ENCODE measurements around the gene RAD23A. TPM values are rescaled to one million over a fixed set of nuclear protein-coding genes. Genes with fewer than 3 reads are reported as not detected.

RAD23A gene
- total and polyA plus RNA-seq, 9 of the 15 experiments (the other 6 are each of a cell fraction or from before 2014, with no cell fraction given) = 9.5 to 181 (median 101) TPM

DNA sequence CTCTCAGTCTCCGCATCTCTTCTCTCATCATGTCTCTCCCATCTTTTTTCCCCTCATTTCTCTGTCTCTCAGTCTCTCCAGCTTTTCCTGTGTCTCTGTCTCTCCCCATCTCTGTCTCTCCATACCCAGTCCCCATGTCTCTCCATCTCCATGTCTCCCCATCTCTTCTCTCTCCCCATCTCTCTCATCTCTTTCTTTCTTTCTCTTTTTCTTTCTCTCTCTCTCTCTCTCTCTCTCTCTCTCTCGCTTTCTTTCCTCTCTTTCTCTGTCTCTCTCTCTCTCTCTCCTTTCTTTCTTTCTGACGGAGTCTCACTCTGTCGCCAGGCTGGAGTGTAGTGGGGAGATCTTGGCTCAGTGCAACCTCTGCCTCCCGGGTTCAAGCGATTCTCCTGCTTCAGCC, 37.0 kb downstream of the RAD23A start:
- Histone ChIP-seq H3K9me1 (ENCODE audit: control insufficient read depth, insufficient read depth, low read length) (no peaks in the 10 kb centered on the region), H3K4me3 (no peak overlapping the region), H2AFZ (ENCODE audit: low read depth, low read length) (no peak overlapping the region), H3K4me1 (replicated peaks in 1 of 2; ENCODE audit: control insufficient read depth in 2 of 2, insufficient read depth in 2 of 2, low read length in 2 of 2) (peaks cover 21 to 50% of the 10 kb centered on the region in 2 experiments; a peak in 4 of 5 replicates), H3K9ac (ENCODE audit: insufficient read depth in 1 of 2, low read depth in 2 of 2, low read length in 2 of 2) (no peak overlapping the region), H3K4me2 (ENCODE audit: insufficient read depth, low read length) (no peak overlapping the region), H3K79me2 (ENCODE audit: control insufficient read depth, insufficient read depth, low read length) (no peaks in the 10 kb centered on the region), H4K20me1 (replicated peaks; ENCODE audit: control insufficient read depth, insufficient read depth, low read length) (no peaks in the 10 kb centered on the region), H3K27ac (ENCODE audit: extremely low read depth, low read depth, low read length) (no peak overlapping the region), H3K36me3 (ENCODE audit: control insufficient read depth, insufficient read depth, low read length) (no peaks in the 10 kb centered on the region), H3K9me3 (replicated peaks; ENCODE audit: control insufficient read depth, insufficient read depth, low read depth, low read length) (no peaks in the 10 kb centered on the region), H3K27me3 (ENCODE audit: control insufficient read depth in 2 of 2, insufficient read depth in 2 of 2, low read length in 2 of 2) (no peaks in the 10 kb centered on the region)
- ATAC-seq (no peak), DNase-seq (ENCODE audit: extremely low read depth in 1 of 4, low spot score in 3 of 4) (no peak), FAIRE-seq (no peak)
- ChIA-PET POLR2A (interaction anchor here (1.1 kb wide), 1 partner anchor 117 kb away, joined by 4 read pairs; no protein-coding TSS in a partner anchor), CTCF (ENCODE audit: low intra/inter-chr PET ratio) (interaction anchor here (1.2 to 2.2 kb wide), 3 partner anchors 52 to 112 kb away, joined by 3 to 10 read pairs (median 8); no protein-coding TSS in a partner anchor)
- intact Hi-C loops (cut with micrococcal nuclease) (loop anchor here (1.0 kb wide), 2 partner anchors 52 to 79 kb away; no protein-coding TSS in a partner anchor), in situ Hi-C loops (cut with MboI) (no loop called here)
- 69% methylated on average over 3 of the region's 6 CpGs for WGBS (ENCODE audit: insufficient coverage, low coverage, missing lambda C conversion rate)
- no TSS peak for BruUV-seq (replicated peaks)
- peak; percentile 19; the same call in 1 of the 2 replicates for TF ChIP-seq HDAC2 (IDR thresholded peaks at IDR 0.05)
- TF ChIP-seq ARID3A (IDR thresholded peaks at IDR 0.05; ENCODE audit: borderline replicate concordance, low read depth, low read length) = no peak
- TF ChIP-seq ZNF77 (CRISPR knock-in tag; IDR thresholded peaks at IDR 0.05) = no peak
- 0 out of 4 replicates have a peak, but pooled peaks of 1 of the 2 experiments have one; percentile 9 for TF ChIP-seq MLLT1 (IDR thresholded peaks at IDR 0.05)
- no peak for TF ChIP-seq LEF1 (IDR thresholded peaks at IDR 0.05)
- no peak for TF ChIP-seq ILK (tag; IDR thresholded peaks at IDR 0.05; ENCODE audit: borderline replicate concordance, low read depth)
- TF ChIP-seq, protein P1, sequence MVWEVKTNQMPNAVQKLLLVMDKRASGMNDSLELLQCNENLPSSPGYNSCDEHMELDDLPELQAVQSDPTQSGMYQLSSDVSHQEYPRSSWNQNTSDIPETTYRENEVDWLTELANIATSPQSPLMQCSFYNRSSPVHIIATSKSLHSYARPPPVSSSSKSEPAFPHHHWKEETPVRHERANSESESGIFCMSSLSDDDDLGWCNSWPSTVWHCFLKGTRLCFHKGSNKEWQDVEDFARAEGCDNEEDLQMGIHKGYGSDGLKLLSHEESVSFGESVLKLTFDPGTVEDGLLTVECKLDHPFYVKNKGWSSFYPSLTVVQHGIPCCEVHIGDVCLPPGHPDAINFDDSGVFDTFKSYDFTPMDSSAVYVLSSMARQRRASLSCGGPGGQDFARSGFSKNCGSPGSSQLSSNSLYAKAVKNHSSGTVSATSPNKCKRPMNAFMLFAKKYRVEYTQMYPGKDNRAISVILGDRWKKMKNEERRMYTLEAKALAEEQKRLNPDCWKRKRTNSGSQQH (CRISPR knock-in tag; IDR thresholded peaks at IDR 0.05) = 0 out of 2 replicates have a peak, but pooled peaks have one; percentile 70
- TF ChIP-seq STAT5A (IDR thresholded peaks at IDR 0.05; ENCODE audit: borderline replicate concordance, low read length) = no peak
- peak; percentile 61; the same call in 1 of the 2 replicates for TF ChIP-seq OTX1 (CRISPR knock-in tag; IDR thresholded peaks at IDR 0.05)
- TF ChIP-seq NFRKB (IDR thresholded peaks at IDR 0.05; ENCODE audit: low read depth) = 0 out of 2 replicates have a peak, but pooled peaks have one; percentile 30
- TF ChIP-seq, protein P2, sequence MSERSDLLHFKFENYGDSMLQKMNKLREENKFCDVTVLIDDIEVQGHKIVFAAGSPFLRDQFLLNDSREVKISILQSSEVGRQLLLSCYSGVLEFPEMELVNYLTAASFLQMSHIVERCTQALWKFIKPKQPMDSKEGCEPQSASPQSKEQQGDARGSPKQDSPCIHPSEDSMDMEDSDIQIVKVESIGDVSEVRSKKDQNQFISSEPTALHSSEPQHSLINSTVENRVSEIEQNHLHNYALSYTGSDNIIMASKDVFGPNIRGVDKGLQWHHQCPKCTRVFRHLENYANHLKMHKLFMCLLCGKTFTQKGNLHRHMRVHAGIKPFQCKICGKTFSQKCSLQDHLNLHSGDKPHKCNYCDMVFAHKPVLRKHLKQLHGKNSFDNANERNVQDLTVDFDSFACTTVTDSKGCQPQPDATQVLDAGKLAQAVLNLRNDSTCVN (CRISPR knock-in tag; IDR thresholded peaks at IDR 0.05) = 0 out of 2 replicates have a peak, but pooled peaks have one; percentile 56
- TF ChIP-seq NCOA4 (IDR thresholded peaks at IDR 0.05; ENCODE audit: partially characterized antibody) = peak; percentile 49
- TF ChIP-seq GATAD2A (IDR thresholded peaks at IDR 0.05) = peak; percentile 10; the same call in 1 of the 2 replicates
- TF ChIP-seq THRAP3 (IDR thresholded peaks at IDR 0.05; ENCODE audit: borderline replicate concordance) = 0 out of 2 replicates have a peak, but pooled peaks have one; percentile 53
- 0 out of 4 replicates have a peak, but pooled peaks have one; percentile 13 to 28 for TF ChIP-seq KDM1A (IDR thresholded peaks at IDR 0.05)
- peak; percentile 79; the same call in 1 of the 2 replicates for TF ChIP-seq ZNF512 (tag; IDR thresholded peaks at IDR 0.05)

Data from K562 (cell line).